K562 (cell line): ENCODE measurements around the gene PDGFA. TPM values are rescaled to one million over a fixed set of nuclear protein-coding genes. Genes with fewer than 3 reads are reported as not detected.

Experiments
- AFF1 ChIP-seq, 2 experiments: fragments of 450-650 bp; IDR thresholded peaks; 2 replicates each; pipeline ENCODE4 v1.6.1; 2018; ENCODE audit warnings: mild to moderate bottlenecking in 2 of 2, low read depth in 1 of 2; ENCODE audit not compliant: partially characterized antibody in 2 of 2
- CBFA2T3 ChIP-seq: fragments of 450-650 bp; IDR thresholded peaks from 2 replicates; pipeline ENCODE4 v1.6.1; 2017
- DPF2 ChIP-seq: fragments of 450-650 bp; IDR thresholded peaks from 2 replicates; pipeline ENCODE4 v1.6.1; 2016
- GTF2A2 ChIP-seq: IDR thresholded peaks from 2 replicates; pipeline ENCODE4 v1.6.1; 2016; ENCODE audit warnings: mild to moderate bottlenecking, missing genetic modification characterization, missing compliant biosample characterization
- GTF2B ChIP-seq: IDR thresholded peaks from 2 replicates; pipeline ENCODE4 v1.6.1; 2011; ENCODE audit not compliant: insufficient read length; ENCODE audit errors: extremely low read depth
- ILF3 ChIP-seq: fragments of 450-650 bp; IDR thresholded peaks from 2 replicates; pipeline ENCODE4 v1.6.1; 2018; ENCODE audit warnings: antibody characterized with exemption, mild to moderate bottlenecking, moderate library complexity, borderline replicate concordance
- MCM3 ChIP-seq: fragments of 450-650 bp; IDR thresholded peaks from 2 replicates; pipeline ENCODE4 v1.6.1; 2016
- MLLT1 ChIP-seq, 2 experiments: fragments of 450-650 bp; IDR thresholded peaks; 2 replicates each; pipeline ENCODE4 v1.6.1; 2016
- NCOA1 ChIP-seq: fragments of 450-650 bp; IDR thresholded peaks from 2 replicates; pipeline ENCODE4 v1.6.1; 2016; ENCODE audit warnings: low read depth
- NR2C2 ChIP-seq, 2 experiments: fragments of 200-800 bp in 1 of 2; sonication (Bioruptor generic) in 1 of 2; sonication (generic) in 1 of 2; formaldehyde crosslinking in 1 of 2; IDR thresholded peaks; 2 replicates each; pipeline versions ENCODE4 v1.6.1 to v1.8.0; 2016 to 2022; ENCODE audit warnings: mild to moderate bottlenecking in 1 of 2, missing compliant biosample characterization in 1 of 2, missing genetic modification characterization in 1 of 2, missing genetic modification reagents in 1 of 2
- NR2F6 ChIP-seq: fragments of 450-650 bp; formaldehyde crosslinking; IDR thresholded peaks from 2 replicates; pipeline ENCODE4 v1.4.0; 2020; ENCODE audit warnings: mild to moderate bottlenecking
- NUFIP1 ChIP-seq: fragments of 450-650 bp; IDR thresholded peaks from 2 replicates; pipeline ENCODE4 v1.6.1; 2018; ENCODE audit not compliant: partially characterized antibody
- PCBP1 ChIP-seq: fragments of 200-400 bp; formaldehyde crosslinking; IDR thresholded peaks from 2 replicates; pipeline ENCODE4 v1.6.1; 2018; ENCODE audit warnings: mild to moderate bottlenecking, low read depth, low read length; ENCODE audit not compliant: poor library complexity, severe bottlenecking
- RCOR1 ChIP-seq, 2 experiments: IDR thresholded peaks; 2 replicates each; pipeline ENCODE4 v1.6.1; 2012; ENCODE audit warnings: low read depth in 2 of 2, low read length in 2 of 2, borderline replicate concordance in 1 of 2, improper control_type of control experiment in 1 of 2
- SMARCA4 ChIP-seq: fragments of 450-650 bp; IDR thresholded peaks from 2 replicates; pipeline ENCODE4 v1.6.1; 2016
- SMARCB1 ChIP-seq: IDR thresholded peaks from 2 replicates; pipeline ENCODE4 v1.6.1; 2011; ENCODE audit warnings: improper control_type of control experiment, low read depth; ENCODE audit not compliant: insufficient read length
- SMC3 ChIP-seq: conservative IDR thresholded peaks from 2 replicates; pipeline ENCODE4 v1.6.1; 2011; ENCODE audit warnings: low read depth, low read length, improper control_type of control experiment; ENCODE audit not compliant: insufficient read depth
- SP2 ChIP-seq: IDR thresholded peaks from 2 replicates; pipeline ENCODE4 v1.6.1; 2011; ENCODE audit warnings: mild to moderate bottlenecking, low read depth, low read length, moderate library complexity; ENCODE audit not compliant: poor library complexity, severe bottlenecking; ENCODE audit errors: extremely low read depth
- TAF7 ChIP-seq: fragments of 450-650 bp; IDR thresholded peaks from 2 replicates; pipeline ENCODE4 v1.6.1; 2016; ENCODE audit warnings: missing genetic modification characterization, missing compliant biosample characterization
- ZBED1 ChIP-seq: IDR thresholded peaks from 2 replicates; pipeline ENCODE4 v1.6.1; 2014
- ZEB2 ChIP-seq: fragments of 450-650 bp; IDR thresholded peaks from 2 replicates; pipeline ENCODE4 v1.6.1; 2016
- ZKSCAN1 ChIP-seq: fragments of 150-350 bp; IDR thresholded peaks from 2 replicates; pipeline ENCODE4 v1.6.1; 2016; ENCODE audit warnings: low read depth, low read length
- ZNF232 ChIP-seq: sonication (generic); formaldehyde crosslinking; IDR thresholded peaks from 2 replicates; pipeline ENCODE4 v1.8.0; 2022; ENCODE audit warnings: mild to moderate bottlenecking, missing genetic modification reagents
- ZNF785 ChIP-seq: fragments of 250-450 bp; sonication (Bioruptor Pico); IDR thresholded peaks from 2 replicates; pipeline ENCODE4 v1.4.0; 2020; ENCODE audit warnings: mild to moderate bottlenecking
- ZSCAN32 ChIP-seq: fragments of 450-650 bp; formaldehyde crosslinking; IDR thresholded peaks from 2 replicates; pipeline ENCODE4 v1.4.0; 2020; ENCODE audit warnings: mild to moderate bottlenecking, moderate library complexity
- polyA plus RNA-seq, 8 experiments: library from polyadenylated mRNA; depleted of rRNA in 4 of 8; stranded (reverse) in 5 of 8; unstranded in 3 of 8; fragments of >200 nt; fragmentation: Nextera tagmentation in 2 of 8; fragmentation: Illumina TruSeq in 1 of 8; extraction: Ambion mirVana in 2 of 8; extraction: Trizol in 1 of 8; gene quantifications; 2 replicates each; pipeline versions ENCODE4 v1.2.1 to v1.2.3, GENCODE V29; 2011 to 2014; ENCODE audit warnings: inconsistent platforms in 1 of 8, missing spikeins in 1 of 8
- total RNA-seq, 7 experiments: library from RNA; depleted of rRNA in 6 of 7; stranded (reverse); fragments of >200 nt in 6 of 7; fragmentation: Illumina TruSeq in 2 of 7; extraction: Trizol in 2 of 7; gene quantifications; 2 replicates each; pipeline versions ENCODE4 v1.2.1 to v1.2.3, GENCODE V29; 2011 to 2021; ENCODE audit warnings: low replicate concordance in 1 of 7

Gene PDGFA
- total and polyA plus RNA-seq, 9 of the 15 experiments (the other 6 are each of a cell fraction or from before 2014, with no cell fraction given): 2.5 to 10.2 (median 4.6) TPM

- TF ChIP-seq SP2 (no peak), GTF2B (no peak), NUFIP1 (no peak), MLLT1 (IDR thresholded peaks at IDR 0.05) (peak in 1 of 2 experiments; percentile 42; a peak in 1 of 4 replicates), ZBED1 (no peak), NR2F6 (CRISPR knock-in tag) (no peak), TAF7 (0 out of 2 replicates have a peak, but pooled peaks have one; percentile 13), DPF2 (no peak), SMARCA4 (peak; percentile 57), SMC3 (no peak), ZSCAN32 (CRISPR knock-in tag) (no peak), CBFA2T3 (peak; percentile 44; the same call in 1 of the 2 replicates), NR2C2 (CRISPR knock-in tag; IDR thresholded peaks at IDR 0.05) (no peak), NR2C2 (tag; IDR thresholded peaks at IDR 0.05) (peak; percentile 53), ILF3 (no peak), ZNF232 (CRISPR knock-in tag) (0 out of 2 replicates have a peak, but pooled peaks have one; percentile 24), MCM3 (no peak), ZKSCAN1 (peak; percentile 43; the same call in 1 of the 2 replicates), NCOA1 (no peak), PCBP1 (no peak), GTF2A2 (tag) (no peak), AFF1 (IDR thresholded peaks at IDR 0.05; ENCODE audit: low read depth in 1 of 2, partially characterized antibody in 2 of 2) (no peak), ZNF785 (no peak), ZEB2 (no peak), SMARCB1 (no peak), RCOR1 (IDR thresholded peaks at IDR 0.05; ENCODE audit: borderline replicate concordance in 1 of 2, low read depth in 2 of 2, low read length in 2 of 2) (peak; percentile 30 to 86; a peak in 3 of 4 replicates)
Observed at GRCh38 chr7:471866-472639, 47.6 kb downstream of the PDGFA start (continued).
